GM21576 (cell line): ENCODE measurements around the gene C12orf60.
"Not testable (repeated sequence)": the region's sequence is repeated elsewhere in the genome, so short reads cannot be mapped to it uniquely, and the experiment has no call there.

ENCODE experiments used
- ATAC-seq: cut with Tn5 transposase; IDR thresholded peaks from one replicate; pipeline ENCODE4 v1.9.1; 2021; ENCODE audit warnings: mild to moderate bottlenecking, moderate library complexity; ENCODE audit not compliant: unreplicated experiment

C12orf60 gene

GRCh38 chr12:14803011-14803829, at the start of gene C12orf60, which contains the start of gene WBP11:
C12orf60 (plus strand) TSS chr12:14803670; CDS start chr12:14822936, 19,266 bp downstream.
WBP11 (minus strand) TSS chr12:14803478; CDS start chr12:14801383, 2,095 bp downstream.
- peak; percentile 99 for ATAC-seq

GRCh38 chr12:14756334-14757143, 46.9 kb upstream of the C12orf60 start:
- no peak for ATAC-seq

- not testable (repeated sequence) for ATAC-seq
These were observed 43.7 kb upstream of the C12orf60 start for GRCh38 chr12:14759711-14760280.

- ATAC-seq = no peak
These were observed 38.1 kb upstream of the C12orf60 start for GRCh38 chr12:14765398-14765797.

GRCh38 chr12:14766020-14766419, 37.5 kb upstream of the C12orf60 start:
- ATAC-seq = not testable (repeated sequence)

GRCh38 chr12:14766649-14767215, 36.7 kb upstream of the C12orf60 start:
- no peak for ATAC-seq

- ATAC-seq = no peak
These were observed 35.9 kb upstream of the C12orf60 start for GRCh38 chr12:14767617-14768016.

- no peak for ATAC-seq
These were observed 34.6 kb upstream of the C12orf60 start for GRCh38 chr12:14768823-14769405.

- ATAC-seq = peak; percentile 1
These were observed 34.0 kb upstream of the C12orf60 start for GRCh38 chr12:14769466-14769968.

GRCh38 chr12:14769969-14770495, 33.4 kb upstream of the C12orf60 start:
- ATAC-seq = peak; percentile 33

- ATAC-seq = peak; percentile 14
These were observed 32.7 kb upstream of the C12orf60 start for GRCh38 chr12:14770496-14771461.

- ATAC-seq = no peak
These were observed 31.8 kb upstream of the C12orf60 start for GRCh38 chr12:14771651-14772137.

GRCh38 chr12:14772946-14773345, 30.5 kb upstream of the C12orf60 start:
- no peak for ATAC-seq

GRCh38 chr12:14773685-14774073, 29.8 kb upstream of the C12orf60 start:
- ATAC-seq = peak; percentile 19

- peak; percentile 54 for ATAC-seq
These were observed 29.2 kb upstream of the C12orf60 start for GRCh38 chr12:14774074-14774905.

GRCh38 chr12:14774906-14775635, 28.4 kb upstream of the C12orf60 start:
- no peak for ATAC-seq

GRCh38 chr12:14775636-14775980, 27.9 kb upstream of the C12orf60 start:
- ATAC-seq = no peak
